ENCODE data around the gene KCNK1.
"Not testable (repeated sequence)": the region's sequence is repeated elsewhere in the genome, so short reads cannot be mapped to it uniquely, and the experiment has no call there.

The KCNK1 gene

GRCh38 chr1:233661376-233662159 is 47.7 kb downstream of the KCNK1 start:
- in situ Hi-C loops (cut with MboI; ENCODE audit: low pct_unique_long_range_greater_than_20kb, low sequenced_read_pairs): no loop called here
- DNase-seq: no peak

DNA sequence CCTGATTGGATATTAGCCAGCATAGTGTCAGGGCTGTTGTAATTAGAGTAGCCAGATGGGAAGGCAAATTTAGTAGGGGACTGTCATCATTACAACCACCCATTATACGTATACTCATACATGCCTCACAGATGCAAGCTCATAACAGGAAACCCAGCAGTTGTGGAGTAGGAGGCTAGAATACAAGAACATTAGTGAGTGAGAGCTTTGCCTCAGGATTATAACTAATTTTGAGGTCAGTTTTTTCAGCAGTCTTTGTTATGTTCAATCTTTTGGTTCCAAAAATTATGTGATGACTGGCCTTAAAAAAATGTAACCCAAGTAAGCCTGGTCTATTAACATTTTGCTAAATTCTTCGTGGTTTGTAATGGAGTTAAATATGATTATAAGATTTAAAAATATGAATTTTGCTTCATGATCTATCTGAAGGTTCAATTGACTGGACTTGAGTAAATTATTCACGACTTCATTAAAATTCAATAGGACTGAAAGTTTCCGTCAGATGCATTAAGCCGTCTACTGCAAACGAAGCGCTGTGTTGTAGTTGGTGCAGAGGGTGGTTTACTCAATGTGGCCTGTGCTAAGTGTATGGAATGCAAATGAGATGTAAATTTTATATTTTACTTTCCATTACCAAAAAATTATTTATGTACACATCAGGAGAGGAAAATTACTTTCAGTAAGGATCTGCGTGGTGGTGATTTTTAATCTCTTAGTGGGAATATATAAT is 48.8 kb downstream of the KCNK1 start:
- in situ Hi-C loops (cut with MboI; ENCODE audit: low pct_unique_long_range_greater_than_20kb, low sequenced_read_pairs): no loop called here
- DNase-seq: no peak

GRCh38 chr1:233664253-233664652 is 50.3 kb downstream of the KCNK1 start:
- in situ Hi-C loops (cut with MboI; ENCODE audit: low pct_unique_long_range_greater_than_20kb, low sequenced_read_pairs): no loop called here
- DNase-seq: no peak

GRCh38 chr1:233664804-233665574 is 51.1 kb downstream of the KCNK1 start:
- in situ Hi-C loops (cut with MboI; ENCODE audit: low pct_unique_long_range_greater_than_20kb, low sequenced_read_pairs): no loop called here
- no peak for DNase-seq

DNA sequence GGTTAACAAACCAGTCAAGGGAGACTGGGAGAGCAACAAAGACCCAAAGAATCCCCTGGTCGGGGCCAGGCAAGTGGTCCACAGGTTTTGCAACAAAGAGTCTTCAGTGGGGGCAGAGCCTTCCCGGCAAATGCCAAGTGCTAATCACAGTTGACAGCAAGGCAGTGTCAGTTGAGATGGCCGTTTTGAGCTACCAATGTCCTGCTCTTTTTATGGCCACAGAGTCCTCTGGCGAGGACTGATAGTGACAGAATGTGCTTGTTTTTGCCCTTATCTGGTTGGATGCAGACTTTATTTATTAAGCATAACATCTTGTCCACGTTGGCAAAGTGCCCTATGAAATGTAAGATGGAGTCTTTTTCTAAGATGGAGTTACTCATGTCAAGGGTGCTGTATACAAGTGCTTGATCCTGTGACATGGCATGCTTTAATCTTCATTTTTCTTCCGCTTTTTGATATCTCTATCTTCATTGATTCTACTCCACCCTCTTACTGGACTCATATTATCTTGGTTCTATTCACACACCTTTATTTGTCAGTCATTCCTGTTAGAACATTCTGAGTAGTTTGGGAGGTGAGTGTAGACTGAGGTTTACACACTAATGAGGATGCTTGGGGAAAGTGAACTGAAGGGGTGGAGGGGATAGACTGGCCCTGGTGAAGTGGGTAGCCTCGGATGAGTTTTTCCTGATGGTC is 51.8 kb downstream of the KCNK1 start:
- DNase-seq: no peak
- in situ Hi-C loops (cut with MboI; ENCODE audit: low pct_unique_long_range_greater_than_20kb, low sequenced_read_pairs): no loop called here

- in situ Hi-C loops (cut with MboI; ENCODE audit: low pct_unique_long_range_greater_than_20kb, low sequenced_read_pairs): no loop called here
Measured at GRCh38 chr1:233667741-233668140, 53.8 kb downstream of the KCNK1 start.

DNA sequence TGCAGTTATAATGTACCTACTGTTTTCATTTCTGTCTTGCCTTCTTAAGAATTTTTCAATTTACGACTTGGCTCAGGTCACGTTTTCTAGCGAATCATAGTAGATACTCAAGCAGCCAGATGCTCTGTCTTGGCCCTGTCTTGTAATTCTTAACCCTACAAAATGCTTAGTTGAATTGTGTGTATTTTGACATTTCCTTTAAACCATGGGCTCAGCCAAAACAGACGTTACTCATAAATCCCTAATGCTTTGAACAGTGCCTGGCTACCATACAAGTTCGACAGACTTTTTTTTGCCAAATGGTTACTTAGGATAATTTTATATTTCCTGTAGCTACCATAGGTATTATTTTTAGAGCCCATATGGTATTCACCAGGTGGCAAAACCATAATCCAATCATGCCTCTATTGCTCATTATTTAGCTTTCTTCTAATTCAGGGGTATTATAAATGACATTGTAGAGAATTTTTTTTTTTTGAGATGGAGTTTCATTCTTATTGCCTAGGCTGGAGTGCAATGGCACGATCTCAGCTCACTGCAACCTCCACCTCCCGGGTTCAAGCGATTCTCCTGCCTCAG is 54.3 kb downstream of the KCNK1 start:
- DNase-seq: no peak
- in situ Hi-C loops (cut with MboI; ENCODE audit: low pct_unique_long_range_greater_than_20kb, low sequenced_read_pairs): no loop called here

More at GRCh38 chr1:233667741-233668140, 53.8 kb downstream of the KCNK1 start:
- no peak for DNase-seq

DNA sequence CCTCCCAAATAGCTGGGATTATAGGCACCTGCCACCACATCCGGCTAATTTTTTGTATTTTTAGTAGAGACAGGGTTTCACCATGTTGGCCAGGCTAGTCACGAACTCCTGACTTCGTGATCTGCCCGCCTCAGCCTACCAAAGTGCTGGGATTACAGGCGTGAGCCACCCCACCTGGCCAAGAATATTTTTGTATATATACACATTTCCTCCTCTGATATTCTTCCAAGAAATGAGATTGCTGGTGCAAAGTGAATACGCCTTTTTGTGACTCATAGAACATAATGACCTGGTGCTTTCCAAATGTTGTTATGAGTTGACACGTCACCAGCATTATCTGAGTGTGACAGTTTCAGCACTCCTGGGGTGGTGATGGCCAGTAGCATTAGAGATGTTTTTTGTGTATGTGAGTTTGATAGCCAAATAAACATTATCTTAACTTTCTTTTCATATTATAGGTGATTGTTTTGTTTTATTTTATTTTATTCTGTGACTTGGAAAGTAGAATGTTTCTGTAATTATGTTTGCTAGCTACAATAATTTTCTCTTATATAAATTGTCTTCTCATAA is 54.9 kb downstream of the KCNK1 start:
- in situ Hi-C loops (cut with MboI; ENCODE audit: low pct_unique_long_range_greater_than_20kb, low sequenced_read_pairs): no loop called here
- DNase-seq: no peak

- DNase-seq; in situ Hi-C loops (cut with MboI; ENCODE audit: low pct_unique_long_range_greater_than_20kb, low sequenced_read_pairs): not testable (repeated sequence)
Measured at GRCh38 chr1:233670363-233670762, 56.5 kb downstream of the KCNK1 start.

- DNase-seq: no peak
- in situ Hi-C loops (cut with MboI; ENCODE audit: low pct_unique_long_range_greater_than_20kb, low sequenced_read_pairs): no loop called here
Measured at GRCh38 chr1:233671286-233671685, 57.4 kb downstream of the KCNK1 start.

- no peak for DNase-seq
- in situ Hi-C loops (cut with MboI; ENCODE audit: low pct_unique_long_range_greater_than_20kb, low sequenced_read_pairs): no loop called here
Measured at GRCh38 chr1:233672732-233673131, 58.8 kb downstream of the KCNK1 start.

GRCh38 chr1:233673261-233673946 is 59.5 kb downstream of the KCNK1 start:
- no peak for DNase-seq
- in situ Hi-C loops (cut with MboI; ENCODE audit: low pct_unique_long_range_greater_than_20kb, low sequenced_read_pairs): no loop called here

DNA sequence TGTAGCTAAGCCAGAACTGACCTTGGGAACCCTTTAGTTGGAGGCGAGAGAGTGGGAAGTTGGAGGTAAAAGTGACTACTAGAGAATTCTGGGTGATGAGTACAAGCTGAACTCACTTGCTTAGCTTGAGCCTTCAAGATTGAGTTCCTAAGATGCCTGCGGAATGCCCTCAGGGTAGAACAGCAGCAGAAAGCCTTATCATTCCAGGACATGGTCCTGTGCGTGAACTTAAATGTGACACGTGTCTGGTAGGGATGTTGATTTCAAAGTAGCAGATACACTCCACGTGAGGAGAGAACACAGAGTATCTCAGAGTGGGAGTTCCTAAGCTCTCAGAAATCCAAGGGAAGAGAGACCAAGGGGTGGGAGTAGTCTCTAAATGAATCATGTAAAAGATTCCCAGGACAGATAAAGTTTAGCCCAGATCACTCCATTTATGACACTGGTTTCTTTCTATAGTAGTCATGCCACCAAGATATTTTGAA is 60.1 kb downstream of the KCNK1 start:
- in situ Hi-C loops (cut with MboI; ENCODE audit: low pct_unique_long_range_greater_than_20kb, low sequenced_read_pairs): no loop called here
- DNase-seq: no peak

- DNase-seq: no peak
- in situ Hi-C loops (cut with MboI; ENCODE audit: low pct_unique_long_range_greater_than_20kb, low sequenced_read_pairs): no loop called here
Measured at GRCh38 chr1:233675446-233675845, 61.5 kb downstream of the KCNK1 start.

- in situ Hi-C loops (cut with MboI; ENCODE audit: low pct_unique_long_range_greater_than_20kb, low sequenced_read_pairs): no loop called here
- DNase-seq: no peak
Measured at GRCh38 chr1:233675893-233676292, 62.0 kb downstream of the KCNK1 start.

DNA sequence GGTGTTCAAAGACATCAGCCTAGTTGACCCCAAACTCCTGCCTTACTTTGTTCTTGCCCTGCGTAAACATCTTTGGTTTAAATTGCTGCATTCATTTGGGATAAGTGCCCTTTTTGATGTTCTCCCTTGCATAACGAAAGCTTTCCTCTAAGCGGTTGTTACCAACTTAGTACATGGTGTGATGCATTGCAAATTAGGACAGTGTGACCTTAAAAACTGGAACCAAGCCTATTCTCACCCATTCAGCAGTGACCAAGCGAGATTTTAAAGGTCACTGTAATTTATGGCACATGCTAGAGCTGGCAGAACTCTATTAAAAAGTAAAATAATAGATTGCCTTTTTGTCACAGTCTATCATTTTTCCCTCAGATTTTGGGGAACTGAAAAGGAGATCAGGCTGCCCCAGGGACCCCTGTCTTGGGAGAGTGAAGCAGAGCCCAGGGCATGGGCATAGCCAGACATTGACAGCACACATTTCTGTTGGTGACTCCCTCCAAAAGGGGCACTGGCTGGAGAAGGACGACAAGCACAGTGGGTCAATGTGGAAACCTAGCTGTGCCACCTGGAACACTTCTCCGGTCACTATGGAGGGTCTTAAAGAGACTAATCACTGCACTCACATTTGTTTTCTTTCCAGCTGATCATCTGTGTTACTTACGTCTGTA is 63.9 kb downstream of the KCNK1 start:
- in situ Hi-C loops (cut with MboI; ENCODE audit: low pct_unique_long_range_greater_than_20kb, low sequenced_read_pairs): no loop called here
- DNase-seq: no peak

DNA sequence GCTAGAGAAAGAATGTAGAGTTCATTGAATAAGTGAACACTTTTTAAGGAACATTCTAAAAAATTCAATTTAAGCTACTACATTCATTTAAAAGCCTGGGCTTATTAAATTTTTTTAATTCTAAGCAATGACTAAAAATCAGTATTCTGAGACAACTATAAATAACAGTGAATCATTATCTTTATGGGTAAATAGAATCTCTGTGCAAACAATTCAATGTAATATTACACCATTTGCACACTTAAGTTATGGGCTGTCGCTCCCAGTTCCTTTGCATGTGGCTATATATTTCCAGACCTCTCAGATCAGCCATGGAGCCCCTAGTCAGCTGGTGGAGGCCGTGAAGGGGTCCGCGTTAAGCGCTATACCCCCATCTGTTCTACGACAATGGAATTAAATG is 65.1 kb downstream of the KCNK1 start:
- in situ Hi-C loops (cut with MboI; ENCODE audit: low pct_unique_long_range_greater_than_20kb, low sequenced_read_pairs): no loop called here
- DNase-seq: no peak

Measured in KBM-7 (cell line).